Activated T-cell treated with anti-CD3 and anti-CD28 coated beads for 4 hours (primary cell): ENCODE results near the gene DPM2.

Experiments used
- DNase-seq: peaks from one replicate; pipeline ENCODE4 v3.0.0-alpha.2; 2020

The DPM2 gene

GRCh38 chr9:127916720-127917581 is 20.7 kb downstream of the DPM2 start, which contains the start of gene ST6GALNAC4:
TSS of gene ST6GALNAC4 (minus strand) at chr9:127917041. CDS start at chr9:127916419, 622 bp downstream.
- DNase-seq, result peak; percentile 98

GRCh38 chr9:127915801-127916719 is 21.6 kb downstream of the DPM2 start:
- DNase-seq, result no peak

GRCh38 chr9:127915325-127915752 is 22.3 kb downstream of the DPM2 start:
- no peak for DNase-seq

GRCh38 chr9:127913682-127914081 is 24.0 kb downstream of the DPM2 start:
- no peak for DNase-seq

GRCh38 chr9:127912882-127913281 is 24.8 kb downstream of the DPM2 start:
- no peak for DNase-seq

GRCh38 chr9:127912296-127912695 is 25.4 kb downstream of the DPM2 start:
- no peak for DNase-seq

GRCh38 chr9:127910613-127911205 is 26.9 kb downstream of the DPM2 start:
- DNase-seq, result no peak

- DNase-seq, result no peak
These were observed 27.8 kb downstream of the DPM2 start for GRCh38 chr9:127909839-127910273.

- DNase-seq, result no peak
These were observed 29.1 kb downstream of the DPM2 start for GRCh38 chr9:127908660-127908926.

- DNase-seq, result no peak
These were observed 29.6 kb downstream of the DPM2 start for GRCh38 chr9:127907867-127908659.

GRCh38 chr9:127905788-127906191 is 31.9 kb downstream of the DPM2 start:
- DNase-seq, result peak; percentile 44

- DNase-seq, result no peak
These were observed 32.5 kb downstream of the DPM2 start for GRCh38 chr9:127905004-127905728.

GRCh38 chr9:127904561-127905003 is 33.1 kb downstream of the DPM2 start:
- DNase-seq, result no peak

- DNase-seq, result no peak
These were observed 33.8 kb downstream of the DPM2 start for GRCh38 chr9:127903557-127904475.

GRCh38 chr9:127899128-127899943 is 38.3 kb downstream of the DPM2 start, which contains the start of gene ST6GALNAC6:
TSS of gene ST6GALNAC6 (minus strand) at chr9:127899603. CDS start at chr9:127897981, 1,622 bp downstream.
- DNase-seq, result peak; percentile 59

- no peak for DNase-seq
These were observed 39.1 kb downstream of the DPM2 start for GRCh38 chr9:127898433-127899127.

GRCh38 chr9:127897193-127897692 is 40.4 kb downstream of the DPM2 start:
- DNase-seq, result no peak

- DNase-seq, result no peak
These were observed 41.1 kb downstream of the DPM2 start for GRCh38 chr9:127896395-127897192.
